ENCODE measurements around the gene FTL. TPM values are rescaled to one million over a fixed set of nuclear protein-coding genes. Genes with fewer than 3 reads are reported as not detected.

FTL gene
- total and polyA plus RNA-seq, 2 donors, result 1,031 to 8,316 TPM

DNA sequence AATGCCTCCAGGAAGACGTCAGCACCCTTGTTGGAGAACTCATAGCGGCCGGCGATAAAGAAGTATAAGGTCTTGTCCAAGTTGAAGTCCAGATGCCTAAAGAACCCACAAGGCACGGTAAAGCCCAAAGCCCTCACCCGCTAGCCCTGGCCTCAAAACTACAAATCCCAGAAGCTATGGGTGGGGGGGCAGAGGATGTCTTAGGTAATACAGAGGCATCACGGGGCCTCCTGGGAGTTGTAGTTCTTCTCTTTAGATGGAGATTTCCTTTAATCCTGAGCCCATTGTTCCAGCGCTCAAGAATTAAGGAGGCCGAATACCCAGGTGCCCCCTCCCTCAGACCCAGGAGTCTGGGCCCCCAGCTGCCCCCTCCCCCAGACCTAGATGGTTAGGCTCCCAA is 17.2 kb downstream of the FTL start:
- 99% methylated on average over 9 of the region's 9 CpGs for WGBS
- DNase-seq (ENCODE audit: low read depth in 6 of 9, low spot score in 9 of 9), result no peak
- Histone ChIP-seq H3K36me3 (ENCODE audit: control insufficient read depth in 2 of 2, insufficient read depth in 2 of 2, low read length in 1 of 2) (peaks cover 46 to 55% of the 10 kb centered on the region in 2 donors), H3K27ac (ENCODE audit: low read depth in 1 of 2, low read length in 1 of 2) (no peak overlapping the region), H3K4me3 (ENCODE audit: low read length in 2 of 2) (no peak overlapping the region), H3K9me3 (ENCODE audit: control insufficient read depth in 2 of 2, insufficient read depth in 1 of 2, low read length in 1 of 2) (no peaks in the 10 kb centered on the region), H3K27me3 (ENCODE audit: control insufficient read depth in 2 of 2, insufficient read depth in 1 of 2, low read length in 1 of 2) (no peaks in the 10 kb centered on the region), H3K4me1 (ENCODE audit: control insufficient read depth in 2 of 2, insufficient read depth in 2 of 2, low read length in 2 of 2) (no peaks in the 10 kb centered on the region)

- no peaks in the 10 kb centered on the region for H3K4me1 ChIP-seq (ENCODE audit: control insufficient read depth in 2 of 2, insufficient read depth in 2 of 2, low read length in 2 of 2)
- H3K4me3 ChIP-seq (ENCODE audit: low read length in 2 of 2), result no peak overlapping the region
- WGBS, result 98% methylated on average over 13 of the region's 13 CpGs
- no peak overlapping the region for H3K27ac ChIP-seq (ENCODE audit: low read depth in 1 of 2, low read length in 1 of 2)
- no peaks in the 10 kb centered on the region for H3K27me3 ChIP-seq (ENCODE audit: control insufficient read depth in 2 of 2, insufficient read depth in 1 of 2, low read length in 1 of 2)
- H3K9me3 ChIP-seq (ENCODE audit: control insufficient read depth in 2 of 2, insufficient read depth in 1 of 2, low read length in 1 of 2), result no peaks in the 10 kb centered on the region
- no peak for DNase-seq (ENCODE audit: low read depth in 6 of 9, low spot score in 9 of 9)
- H3K36me3 ChIP-seq (ENCODE audit: control insufficient read depth in 2 of 2, insufficient read depth in 2 of 2, low read length in 1 of 2), result peaks cover 46 to 58% of the 10 kb centered on the region in 2 donors
Observed at GRCh38 chr19:48985711-48986110, 20.6 kb downstream of the FTL start.

- H3K4me3 ChIP-seq (ENCODE audit: low read length in 2 of 2), result no peak overlapping the region
- no peaks in the 10 kb centered on the region for H3K27me3 ChIP-seq (ENCODE audit: control insufficient read depth in 2 of 2, insufficient read depth in 1 of 2, low read length in 1 of 2)
- no peak overlapping the region for H3K27ac ChIP-seq (ENCODE audit: low read depth in 1 of 2, low read length in 1 of 2)
- peaks cover 46 to 62% of the 10 kb centered on the region in 2 donors for H3K36me3 ChIP-seq (ENCODE audit: control insufficient read depth in 2 of 2, insufficient read depth in 2 of 2, low read length in 1 of 2)
- WGBS, result 98% methylated on average over 3 of the region's 3 CpGs
- peaks cover 0 to 3% of the 10 kb centered on the region in 2 donors for H3K4me1 ChIP-seq (ENCODE audit: control insufficient read depth in 2 of 2, insufficient read depth in 2 of 2, low read length in 2 of 2)
- DNase-seq (ENCODE audit: low read depth in 6 of 9, low spot score in 9 of 9), result no peak
- H3K9me3 ChIP-seq (ENCODE audit: control insufficient read depth in 2 of 2, insufficient read depth in 1 of 2, low read length in 1 of 2), result no peaks in the 10 kb centered on the region
Observed at GRCh38 chr19:48986211-48986610, 21.1 kb downstream of the FTL start.

GRCh38 chr19:48987323-48987722 is 22.2 kb downstream of the FTL start:
- WGBS, result 97% methylated on average over 7 of the region's 7 CpGs

GRCh38 chr19:48988286-48988685 is 23.2 kb downstream of the FTL start:
- Histone ChIP-seq H3K36me3 (ENCODE audit: control insufficient read depth in 2 of 2, insufficient read depth in 2 of 2, low read length in 1 of 2) (peaks cover 31 to 45% of the 10 kb centered on the region in 2 donors), H3K27me3 (ENCODE audit: control insufficient read depth in 2 of 2, insufficient read depth in 1 of 2, low read length in 1 of 2) (no peaks in the 10 kb centered on the region), H3K9me3 (ENCODE audit: control insufficient read depth in 2 of 2, insufficient read depth in 1 of 2, low read length in 1 of 2) (no peaks in the 10 kb centered on the region), H3K27ac (ENCODE audit: low read depth in 1 of 2, low read length in 1 of 2) (no peak overlapping the region), H3K4me3 (ENCODE audit: low read length in 2 of 2) (no peak overlapping the region), H3K4me1 (ENCODE audit: control insufficient read depth in 2 of 2, insufficient read depth in 2 of 2, low read length in 2 of 2) (peaks cover 10 to 16% of the 10 kb centered on the region in 2 donors)
- DNase-seq (ENCODE audit: low read depth in 6 of 9, low spot score in 9 of 9), result no peak
- 92% methylated on average over 7 of the region's 7 CpGs for WGBS

More at GRCh38 chr19:48987323-48987722, 22.2 kb downstream of the FTL start:
- no peaks in the 10 kb centered on the region for H3K9me3 ChIP-seq (ENCODE audit: control insufficient read depth in 2 of 2, insufficient read depth in 1 of 2, low read length in 1 of 2)
- peaks cover 8 to 13% of the 10 kb centered on the region in 2 donors for H3K4me1 ChIP-seq (ENCODE audit: control insufficient read depth in 2 of 2, insufficient read depth in 2 of 2, low read length in 2 of 2)
- DNase-seq (ENCODE audit: low read depth in 6 of 9, low spot score in 9 of 9), result no peak
- H3K36me3 ChIP-seq (ENCODE audit: control insufficient read depth in 2 of 2, insufficient read depth in 2 of 2, low read length in 1 of 2), result peaks cover 40 to 51% of the 10 kb centered on the region in 2 donors
- H3K27ac ChIP-seq (ENCODE audit: low read depth in 1 of 2, low read length in 1 of 2), result no peak overlapping the region
- no peaks in the 10 kb centered on the region for H3K27me3 ChIP-seq (ENCODE audit: control insufficient read depth in 2 of 2, insufficient read depth in 1 of 2, low read length in 1 of 2)
- H3K4me3 ChIP-seq (ENCODE audit: low read length in 2 of 2), result no peak overlapping the region

GRCh38 chr19:48988860-48989259 is 23.8 kb downstream of the FTL start:
- H3K36me3 ChIP-seq (ENCODE audit: control insufficient read depth in 2 of 2, insufficient read depth in 2 of 2, low read length in 1 of 2), result peaks cover 30 to 43% of the 10 kb centered on the region in 2 donors

DNA sequence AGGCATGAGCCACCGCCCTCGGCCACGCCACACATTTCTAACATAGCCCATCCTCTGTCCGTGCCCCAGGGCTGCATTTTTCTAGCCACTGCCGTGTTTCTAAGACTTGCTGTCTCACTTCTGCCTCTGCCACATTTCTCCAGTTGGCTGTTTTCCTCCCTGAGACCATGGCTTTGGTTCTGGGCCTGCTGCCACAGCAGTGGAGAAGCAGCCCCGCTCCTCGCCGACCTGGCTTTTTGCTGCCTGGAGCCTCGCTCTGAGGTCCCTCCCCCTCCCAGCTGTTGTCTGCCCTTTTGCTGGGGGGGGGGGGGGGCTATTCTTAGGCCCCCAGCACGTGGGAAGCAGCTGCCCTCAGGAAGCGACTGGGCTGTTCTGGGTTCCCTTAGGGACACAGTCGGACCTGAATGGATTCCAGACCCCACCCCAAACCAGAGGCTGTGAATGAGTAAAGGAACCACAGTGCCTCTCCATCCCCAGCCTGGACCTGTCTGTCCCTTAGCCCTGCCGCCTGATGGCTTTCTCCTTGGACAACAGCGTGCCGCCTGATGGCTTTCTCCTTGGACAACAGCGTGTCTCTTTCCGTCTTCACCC is 24.7 kb downstream of the FTL start:
- Histone ChIP-seq H3K9me3 (ENCODE audit: control insufficient read depth in 2 of 2, insufficient read depth in 1 of 2, low read length in 1 of 2) (no peaks in the 10 kb centered on the region), H3K4me3 (ENCODE audit: low read length in 2 of 2) (no peak overlapping the region), H3K27me3 (ENCODE audit: control insufficient read depth in 2 of 2, insufficient read depth in 1 of 2, low read length in 1 of 2) (no peaks in the 10 kb centered on the region), H3K4me1 (ENCODE audit: control insufficient read depth in 2 of 2, insufficient read depth in 2 of 2, low read length in 2 of 2) (peaks cover 17 to 25% of the 10 kb centered on the region in 2 donors), H3K36me3 (ENCODE audit: control insufficient read depth in 2 of 2, insufficient read depth in 2 of 2, low read length in 1 of 2) (peaks cover 28 to 39% of the 10 kb centered on the region in 2 donors), H3K27ac (ENCODE audit: low read depth in 1 of 2, low read length in 1 of 2) (no peak overlapping the region)
- 96% methylated on average over 17 of the region's 17 CpGs for WGBS
- DNase-seq (ENCODE audit: low read depth in 6 of 9, low spot score in 9 of 9), result no peak

More at GRCh38 chr19:48988860-48989259, 23.8 kb downstream of the FTL start:
- Histone ChIP-seq H3K4me1 (ENCODE audit: control insufficient read depth in 2 of 2, insufficient read depth in 2 of 2, low read length in 2 of 2) (peaks cover 10 to 16% of the 10 kb centered on the region in 2 donors), H3K9me3 (ENCODE audit: control insufficient read depth in 2 of 2, insufficient read depth in 1 of 2, low read length in 1 of 2) (no peaks in the 10 kb centered on the region), H3K27me3 (ENCODE audit: control insufficient read depth in 2 of 2, insufficient read depth in 1 of 2, low read length in 1 of 2) (no peaks in the 10 kb centered on the region), H3K4me3 (ENCODE audit: low read length in 2 of 2) (no peak overlapping the region), H3K27ac (ENCODE audit: low read depth in 1 of 2, low read length in 1 of 2) (no peak overlapping the region)
- 96% methylated on average over 9 of the region's 9 CpGs for WGBS
- DNase-seq (ENCODE audit: low read depth in 6 of 9, low spot score in 9 of 9), result no peak

- H3K36me3 ChIP-seq (ENCODE audit: control insufficient read depth in 2 of 2, insufficient read depth in 2 of 2, low read length in 1 of 2), result peaks cover 22 to 33% of the 10 kb centered on the region in 2 donors
- H3K9me3 ChIP-seq (ENCODE audit: control insufficient read depth in 2 of 2, insufficient read depth in 1 of 2, low read length in 1 of 2), result no peaks in the 10 kb centered on the region
- no peak overlapping the region for H3K4me3 ChIP-seq (ENCODE audit: low read length in 2 of 2)
- 95% methylated on average over 4 of the region's 4 CpGs for WGBS
- no peak for DNase-seq (ENCODE audit: low read depth in 6 of 9, low spot score in 9 of 9)
- no peaks in the 10 kb centered on the region for H3K27me3 ChIP-seq (ENCODE audit: control insufficient read depth in 2 of 2, insufficient read depth in 1 of 2, low read length in 1 of 2)
- no peak overlapping the region for H3K27ac ChIP-seq (ENCODE audit: low read depth in 1 of 2, low read length in 1 of 2)
- peaks cover 20 to 28% of the 10 kb centered on the region in 2 donors for H3K4me1 ChIP-seq (ENCODE audit: control insufficient read depth in 2 of 2, insufficient read depth in 2 of 2, low read length in 2 of 2)
Observed at GRCh38 chr19:48990400-48990799, 25.3 kb downstream of the FTL start.

DNA sequence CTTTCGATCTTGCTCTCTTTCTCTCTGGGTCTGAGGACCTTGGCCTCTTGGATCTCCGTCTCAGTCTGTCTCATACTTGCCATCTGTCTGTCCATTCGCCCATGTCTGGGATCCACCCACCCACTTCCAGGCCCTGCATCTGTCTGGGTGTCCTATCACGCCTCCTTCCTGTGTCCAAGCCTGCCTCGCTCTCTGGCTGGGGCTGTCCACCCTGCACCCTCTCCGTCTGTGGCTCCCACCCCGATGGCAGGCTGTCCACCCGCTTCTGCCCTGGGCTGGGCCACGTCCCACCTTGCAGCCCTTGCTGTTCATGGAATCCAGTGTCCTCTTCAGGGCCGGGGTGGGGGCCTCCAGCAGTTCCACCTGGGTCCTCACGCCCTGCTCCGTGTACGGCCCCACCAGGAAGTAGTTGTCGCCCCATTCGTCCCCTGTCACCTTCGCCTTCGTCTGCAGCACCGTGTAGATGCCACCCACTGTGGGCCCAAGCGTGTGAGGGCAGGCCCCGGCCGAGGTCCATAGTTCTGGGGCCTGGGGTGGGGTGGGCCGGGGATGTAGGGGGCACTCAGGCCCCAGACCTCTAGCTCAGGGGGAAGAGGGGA is 26.0 kb downstream of the FTL start:
- Histone ChIP-seq H3K27ac (ENCODE audit: low read depth in 1 of 2, low read length in 1 of 2) (no peak overlapping the region), H3K36me3 (ENCODE audit: control insufficient read depth in 2 of 2, insufficient read depth in 2 of 2, low read length in 1 of 2) (peaks cover 15 to 26% of the 10 kb centered on the region in 2 donors), H3K4me3 (ENCODE audit: low read length in 2 of 2) (no peak overlapping the region), H3K9me3 (ENCODE audit: control insufficient read depth in 2 of 2, insufficient read depth in 1 of 2, low read length in 1 of 2) (no peaks in the 10 kb centered on the region), H3K27me3 (ENCODE audit: control insufficient read depth in 2 of 2, insufficient read depth in 1 of 2, low read length in 1 of 2) (no peaks in the 10 kb centered on the region), H3K4me1 (ENCODE audit: control insufficient read depth in 2 of 2, insufficient read depth in 2 of 2, low read length in 2 of 2) (peaks cover 20 to 28% of the 10 kb centered on the region in 2 donors)
- 97% methylated on average over 22 of the region's 22 CpGs for WGBS
- no peak for DNase-seq (ENCODE audit: low read depth in 6 of 9, low spot score in 9 of 9)

Measured in thymus (tissue), 11 donors.